CD4-positive, alpha-beta T cell treated with Interleukin-21 for 1 hour (primary cell): ENCODE data around the gene SHC2.
A peak's percentile ranks its signal among the peaks of the same experiment; 100 is the strongest.
"Not testable (repeated sequence)": the region's sequence is repeated elsewhere in the genome, so short reads cannot be mapped to it uniquely, and the experiment has no call there.

Experiments used
- DNase-seq: peaks from one replicate; pipeline ENCODE4 v3.0.0-alpha.2; 2020

Gene SHC2

GRCh38 chr19:422213-422916 lies 38.5 kb downstream of the SHC2 start:
- no peak for DNase-seq

- DNase-seq, result no peak
Measured at GRCh38 chr19:419721-420515, 40.9 kb downstream of the SHC2 start.

- DNase-seq, result no peak
Measured at GRCh38 chr19:418761-419671, 41.8 kb downstream of the SHC2 start.

- DNase-seq, result no peak
Measured at GRCh38 chr19:416416-416815, 44.4 kb downstream of the SHC2 start.

GRCh38 chr19:415292-415691 lies 45.5 kb downstream of the SHC2 start:
- no peak for DNase-seq

GRCh38 chr19:413756-414420 lies 46.9 kb downstream of the SHC2 start:
- DNase-seq, result no peak

- DNase-seq, result no peak
Measured at GRCh38 chr19:412356-413355, 48.2 kb downstream of the SHC2 start.

GRCh38 chr19:411723-412355 lies 49.0 kb downstream of the SHC2 start:
- no peak for DNase-seq

- not testable (repeated sequence) for DNase-seq
Measured at GRCh38 chr19:411121-411722, 49.6 kb downstream of the SHC2 start.

GRCh38 chr19:410243-410781 lies 50.5 kb downstream of the SHC2 start:
- no peak for DNase-seq

GRCh38 chr19:409516-410242 lies 51.2 kb downstream of the SHC2 start:
- DNase-seq, result no peak

- DNase-seq, result peak; percentile 23
Measured at GRCh38 chr19:408902-409515, 51.8 kb downstream of the SHC2 start, which contains the start of gene C2CD4C. TSS of gene C2CD4C (minus strand) at chr19:409147. CDS start at chr19:408361, 786 bp downstream.

- no peak for DNase-seq
Measured at GRCh38 chr19:408441-408901, 52.4 kb downstream of the SHC2 start.

GRCh38 chr19:407511-408440 lies 53.1 kb downstream of the SHC2 start:
- DNase-seq, result no peak

GRCh38 chr19:406971-407510 lies 53.8 kb downstream of the SHC2 start:
- no peak for DNase-seq

- no peak for DNase-seq
Measured at GRCh38 chr19:406135-406781, 54.6 kb downstream of the SHC2 start.
